ENCODE data around the gene DNM3.

The DNM3 gene

GRCh38 chr1:172268237-172268636 is 426.9 kb downstream of the DNM3 start:
- no peak overlapping the region for H3K4me3 ChIP-seq (ENCODE audit: low read depth, low read length)
- H3K27me3 ChIP-seq (replicated peaks) = no peaks in the 10 kb centered on the region
- H3K36me3 ChIP-seq (replicated peaks) = no peaks in the 10 kb centered on the region
- no peak for DNase-seq
- TF ChIP-seq, protein P1, sequence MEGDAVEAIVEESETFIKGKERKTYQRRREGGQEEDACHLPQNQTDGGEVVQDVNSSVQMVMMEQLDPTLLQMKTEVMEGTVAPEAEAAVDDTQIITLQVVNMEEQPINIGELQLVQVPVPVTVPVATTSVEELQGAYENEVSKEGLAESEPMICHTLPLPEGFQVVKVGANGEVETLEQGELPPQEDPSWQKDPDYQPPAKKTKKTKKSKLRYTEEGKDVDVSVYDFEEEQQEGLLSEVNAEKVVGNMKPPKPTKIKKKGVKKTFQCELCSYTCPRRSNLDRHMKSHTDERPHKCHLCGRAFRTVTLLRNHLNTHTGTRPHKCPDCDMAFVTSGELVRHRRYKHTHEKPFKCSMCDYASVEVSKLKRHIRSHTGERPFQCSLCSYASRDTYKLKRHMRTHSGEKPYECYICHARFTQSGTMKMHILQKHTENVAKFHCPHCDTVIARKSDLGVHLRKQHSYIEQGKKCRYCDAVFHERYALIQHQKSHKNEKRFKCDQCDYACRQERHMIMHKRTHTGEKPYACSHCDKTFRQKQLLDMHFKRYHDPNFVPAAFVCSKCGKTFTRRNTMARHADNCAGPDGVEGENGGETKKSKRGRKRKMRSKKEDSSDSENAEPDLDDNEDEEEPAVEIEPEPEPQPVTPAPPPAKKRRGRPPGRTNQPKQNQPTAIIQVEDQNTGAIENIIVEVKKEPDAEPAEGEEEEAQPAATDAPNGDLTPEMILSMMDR (IDR thresholded peaks at IDR 0.05; ENCODE audit: low read depth, low read length, missing control alignments) = no peak
- no peak overlapping the region for H3K27ac ChIP-seq
- in situ Hi-C loops (cut with HindIII; ENCODE audit: low pct_ligation_motif_present, low sequenced_read_pairs) = no loop called here

- no peak for DNase-seq
- in situ Hi-C loops (cut with HindIII; ENCODE audit: low pct_ligation_motif_present, low sequenced_read_pairs) = no loop called here
- H3K4me3 ChIP-seq (ENCODE audit: low read depth, low read length) = no peak overlapping the region
- H3K27me3 ChIP-seq (replicated peaks) = no peaks in the 10 kb centered on the region
- TF ChIP-seq, protein P1 (IDR thresholded peaks at IDR 0.05; ENCODE audit: low read depth, low read length, missing control alignments) = no peak
- no peak overlapping the region for H3K27ac ChIP-seq
- no peaks in the 10 kb centered on the region for H3K36me3 ChIP-seq (replicated peaks)
Observed at GRCh38 chr1:172269084-172269483, 427.8 kb downstream of the DNM3 start.

DNA sequence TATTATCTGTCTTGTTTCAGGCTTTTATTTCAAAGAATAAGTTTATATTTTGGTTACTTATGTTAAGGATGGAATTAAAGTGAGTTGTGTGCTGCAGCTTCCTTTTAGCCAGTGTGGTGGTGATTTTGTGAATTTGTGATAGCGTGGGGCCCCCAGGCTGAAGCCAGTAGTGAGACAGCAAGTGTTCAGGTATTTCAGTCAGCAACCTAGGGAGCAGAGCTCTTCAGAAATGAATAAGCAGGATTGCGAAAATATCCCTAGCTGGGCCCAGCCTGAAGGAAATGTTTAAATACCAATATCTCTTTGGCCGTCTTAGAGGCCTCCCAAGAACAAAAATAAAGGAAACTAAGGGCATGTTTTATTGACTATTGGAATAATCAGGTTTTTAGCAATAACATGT is 428.3 kb downstream of the DNM3 start:
- Histone ChIP-seq H3K4me3 (ENCODE audit: low read depth, low read length) (no peak overlapping the region), H3K27me3 (replicated peaks) (no peaks in the 10 kb centered on the region), H3K36me3 (replicated peaks) (no peaks in the 10 kb centered on the region), H3K27ac (no peak overlapping the region)
- in situ Hi-C loops (cut with HindIII; ENCODE audit: low pct_ligation_motif_present, low sequenced_read_pairs) = no loop called here
- DNase-seq = no peak
- TF ChIP-seq, protein P1 (IDR thresholded peaks at IDR 0.05; ENCODE audit: low read depth, low read length, missing control alignments) = no peak

- no peak overlapping the region for H3K27ac ChIP-seq
- no peak for DNase-seq
- no peaks in the 10 kb centered on the region for H3K27me3 ChIP-seq (replicated peaks)
- TF ChIP-seq, protein P1 (IDR thresholded peaks at IDR 0.05; ENCODE audit: low read depth, low read length, missing control alignments) = no peak
- in situ Hi-C loops (cut with HindIII; ENCODE audit: low pct_ligation_motif_present, low sequenced_read_pairs) = no loop called here
- H3K4me3 ChIP-seq (ENCODE audit: low read depth, low read length) = no peak overlapping the region
- H3K36me3 ChIP-seq (replicated peaks) = no peaks in the 10 kb centered on the region
Observed at GRCh38 chr1:172270605-172271004, 429.3 kb downstream of the DNM3 start.

- TF ChIP-seq, protein P1 (IDR thresholded peaks at IDR 0.05; ENCODE audit: low read depth, low read length, missing control alignments) = no peak
- no peak for DNase-seq
- H3K36me3 ChIP-seq (replicated peaks) = no peaks in the 10 kb centered on the region
- H3K27me3 ChIP-seq (replicated peaks) = no peaks in the 10 kb centered on the region
- in situ Hi-C loops (cut with HindIII; ENCODE audit: low pct_ligation_motif_present, low sequenced_read_pairs) = no loop called here
- no peak overlapping the region for H3K27ac ChIP-seq
- no peak overlapping the region for H3K4me3 ChIP-seq (ENCODE audit: low read depth, low read length)
Observed at GRCh38 chr1:172272087-172272486, 430.8 kb downstream of the DNM3 start.

DNA sequence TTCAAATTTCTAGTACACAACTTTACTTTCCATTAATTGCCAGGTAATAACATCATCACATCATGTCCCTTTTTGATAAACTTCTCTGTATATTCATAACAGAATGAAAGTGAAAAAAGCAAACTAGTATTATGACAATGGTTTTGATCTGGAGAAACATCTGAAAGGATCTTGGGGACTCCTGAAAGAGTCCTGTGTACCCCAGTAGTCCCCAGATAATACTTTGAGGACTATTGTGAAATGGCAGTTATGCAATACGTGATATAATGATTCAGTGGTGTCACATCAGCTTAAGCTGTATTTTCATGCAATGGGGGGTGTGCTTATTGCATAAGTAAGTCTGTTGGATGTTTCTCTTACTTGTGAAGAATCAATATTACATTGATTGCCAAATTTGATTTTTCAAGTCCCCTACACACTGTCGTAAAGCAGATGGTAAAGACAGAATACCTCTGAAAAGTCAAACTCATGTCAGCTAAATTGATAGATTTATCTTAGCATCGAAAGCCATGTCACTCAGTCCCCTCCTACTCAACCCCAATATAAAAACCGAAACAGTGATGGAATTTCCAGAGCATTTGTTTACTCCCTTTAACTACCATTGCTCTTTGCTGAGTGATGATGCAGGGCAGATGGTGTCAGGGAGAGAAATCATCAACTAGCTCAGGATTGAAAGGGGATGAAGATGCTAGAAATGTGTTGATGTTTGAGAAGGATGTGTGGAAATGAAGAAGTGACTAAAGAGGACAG is 432.5 kb downstream of the DNM3 start:
- TF ChIP-seq, protein P1 (IDR thresholded peaks at IDR 0.05; ENCODE audit: low read depth, low read length, missing control alignments) = no peak
- no peak for DNase-seq

More for the DNA sequence above, 432.5 kb downstream of the DNM3 start:
- H3K27me3 ChIP-seq (replicated peaks) = no peaks in the 10 kb centered on the region
- H3K4me3 ChIP-seq (ENCODE audit: low read depth, low read length) = no peak overlapping the region
- no peak overlapping the region for H3K27ac ChIP-seq
- no peaks in the 10 kb centered on the region for H3K36me3 ChIP-seq (replicated peaks)
- in situ Hi-C loops (cut with HindIII; ENCODE audit: low pct_ligation_motif_present, low sequenced_read_pairs) = no loop called here

Data from brain microvascular endothelial cell (primary cell).